ENCODE measurements around the gene DNA2. TPM values are rescaled to one million over a fixed set of nuclear protein-coding genes. Genes with fewer than 3 reads are reported as not detected.

Gene DNA2
- total and polyA plus RNA-seq, 2 of the 13 experiments (the other 11 are each of a cell fraction or from before 2014, with no cell fraction given), result 4.8 to 27.3 TPM

DNA sequence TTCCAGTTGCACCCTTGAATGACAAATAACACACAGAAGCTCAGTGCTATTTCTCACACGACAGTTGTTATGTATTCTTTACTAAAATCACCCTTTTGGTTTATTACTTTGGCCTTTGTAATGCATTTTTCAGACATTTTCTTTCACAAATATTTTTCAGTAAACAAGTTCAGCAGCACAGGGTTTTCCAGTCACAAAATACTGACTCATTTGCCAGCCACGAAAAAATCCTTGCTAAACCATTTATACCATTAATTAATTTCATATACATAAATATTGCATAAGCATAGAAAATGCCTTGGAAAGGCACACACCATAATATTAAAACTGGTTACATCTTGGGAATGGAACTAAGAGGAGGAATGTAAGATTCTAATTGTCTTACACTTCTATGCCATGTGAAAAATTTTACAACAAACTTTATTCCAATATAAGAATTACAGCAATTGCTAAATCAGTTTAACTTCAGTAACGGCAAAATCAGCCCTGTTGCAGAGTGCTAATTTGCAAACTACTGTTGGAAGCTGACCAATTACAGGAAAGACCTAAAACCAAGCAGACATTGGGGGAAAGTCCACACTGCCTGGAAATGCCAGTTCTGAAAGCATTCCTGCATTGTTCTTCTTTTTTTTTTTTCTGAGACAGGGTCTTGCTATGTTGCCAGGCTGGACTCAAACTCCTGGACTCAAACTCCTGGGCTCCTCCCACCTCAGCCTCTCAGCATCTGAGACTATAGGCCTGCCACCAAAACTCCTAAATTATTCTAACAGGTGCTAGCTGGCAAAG lies 107.5 kb downstream of the DNA2 start:
- Histone ChIP-seq H4K20me1 (ENCODE audit: insufficient read depth, low read length) (no peaks in the 10 kb centered on the region), H3K4me1 (ENCODE audit: insufficient read depth, low read length) (peaks cover 4% of the 10 kb centered on the region; the same call in 1 of the 2 replicates), H3K27ac (ENCODE audit: extremely low read length, insufficient read depth, low read length) (no peak overlapping the region), H2AFZ (ENCODE audit: low read length) (no peak overlapping the region), H3K27me3 (ENCODE audit: control insufficient read depth in 1 of 2, insufficient read depth in 2 of 2, low read length in 2 of 2) (no peaks in the 10 kb centered on the region), H3K4me3 (replicated peaks in 1 of 3; ENCODE audit: insufficient read depth in 1 of 3, low read depth in 2 of 3, low read length in 3 of 3) (no peak overlapping the region), H3K9ac (ENCODE audit: insufficient read depth, low read depth, low read length) (no peak overlapping the region), H3K79me2 (ENCODE audit: insufficient read depth, low read length) (no peaks in the 10 kb centered on the region), H3K9me3 (ENCODE audit: low read length) (no peaks in the 10 kb centered on the region), H3K4me2 (ENCODE audit: low read depth, low read length) (no peak overlapping the region), H3K36me3 (replicated peaks in 1 of 2; ENCODE audit: control insufficient read depth in 1 of 2, insufficient read depth in 2 of 2, low read length in 2 of 2) (peaks cover 4 to 22% of the 10 kb centered on the region in 2 experiments; a peak in 3 of 5 replicates)
- no TSS peak for BruUV-seq (replicated peaks)
- POLR2A ChIA-PET, result no interaction called here
- intact Hi-C loops (cut with micrococcal nuclease; ENCODE audit: unreplicated experiment), result no loop called here
- ATAC-seq, result no peak
- CTCF ChIA-PET (ENCODE audit: low intra/inter-chr PET ratio, low total read pairs), result no interaction called here
- 90% methylated on average over 3 of the region's 3 CpGs for WGBS (ENCODE audit: low lambda C conversion rate)
- peak; percentile 32 for FAIRE-seq
- DNase-seq (ENCODE audit: low spot score), result no peak
- in situ Hi-C loops (cut with HindIII; ENCODE audit: extremely low pct_ligation_motif_present, low pct_unique_long_range_greater_than_20kb), result no loop called here
- TF ChIP-seq RNF2 (conservative IDR thresholded peaks at IDR 0.05; ENCODE audit: low read depth) (no peak), IRX3 (CRISPR knock-in tag; IDR thresholded peaks at IDR 0.05; ENCODE audit: borderline replicate concordance, low read depth) (no peak), TAF15 (IDR thresholded peaks at IDR 0.05; ENCODE audit: low read depth, low read length, poor library complexity, severe bottlenecking) (no peak), ZFP37 (CRISPR knock-in tag; IDR thresholded peaks at IDR 0.05; ENCODE audit: borderline replicate concordance) (no peak), GATAD2A (CRISPR knock-in tag; IDR thresholded peaks at IDR 0.05) (no peak), KDM2A (CRISPR knock-in tag; IDR thresholded peaks at IDR 0.05; ENCODE audit: borderline replicate concordance, low read depth) (no peak), ZNF7 (CRISPR knock-in tag; IDR thresholded peaks at IDR 0.05) (no peak), SOX6 (IDR thresholded peaks at IDR 0.05) (no peak), SOX6 (CRISPR knock-in tag; IDR thresholded peaks at IDR 0.05) (no peak), CBX2 (IDR thresholded peaks at IDR 0.05; ENCODE audit: low read depth, low read length) (no peak), CBX2 (CRISPR knock-in tag; IDR thresholded peaks at IDR 0.05; ENCODE audit: low read depth) (no peak), YEATS4 (CRISPR knock-in tag; IDR thresholded peaks at IDR 0.05; ENCODE audit: borderline replicate concordance) (no peak), ZMYM3 (CRISPR knock-in tag; IDR thresholded peaks at IDR 0.05) (no peak), ZNF124 (CRISPR knock-in tag; IDR thresholded peaks at IDR 0.05) (no peak)
- TF ChIP-seq, protein P1, sequence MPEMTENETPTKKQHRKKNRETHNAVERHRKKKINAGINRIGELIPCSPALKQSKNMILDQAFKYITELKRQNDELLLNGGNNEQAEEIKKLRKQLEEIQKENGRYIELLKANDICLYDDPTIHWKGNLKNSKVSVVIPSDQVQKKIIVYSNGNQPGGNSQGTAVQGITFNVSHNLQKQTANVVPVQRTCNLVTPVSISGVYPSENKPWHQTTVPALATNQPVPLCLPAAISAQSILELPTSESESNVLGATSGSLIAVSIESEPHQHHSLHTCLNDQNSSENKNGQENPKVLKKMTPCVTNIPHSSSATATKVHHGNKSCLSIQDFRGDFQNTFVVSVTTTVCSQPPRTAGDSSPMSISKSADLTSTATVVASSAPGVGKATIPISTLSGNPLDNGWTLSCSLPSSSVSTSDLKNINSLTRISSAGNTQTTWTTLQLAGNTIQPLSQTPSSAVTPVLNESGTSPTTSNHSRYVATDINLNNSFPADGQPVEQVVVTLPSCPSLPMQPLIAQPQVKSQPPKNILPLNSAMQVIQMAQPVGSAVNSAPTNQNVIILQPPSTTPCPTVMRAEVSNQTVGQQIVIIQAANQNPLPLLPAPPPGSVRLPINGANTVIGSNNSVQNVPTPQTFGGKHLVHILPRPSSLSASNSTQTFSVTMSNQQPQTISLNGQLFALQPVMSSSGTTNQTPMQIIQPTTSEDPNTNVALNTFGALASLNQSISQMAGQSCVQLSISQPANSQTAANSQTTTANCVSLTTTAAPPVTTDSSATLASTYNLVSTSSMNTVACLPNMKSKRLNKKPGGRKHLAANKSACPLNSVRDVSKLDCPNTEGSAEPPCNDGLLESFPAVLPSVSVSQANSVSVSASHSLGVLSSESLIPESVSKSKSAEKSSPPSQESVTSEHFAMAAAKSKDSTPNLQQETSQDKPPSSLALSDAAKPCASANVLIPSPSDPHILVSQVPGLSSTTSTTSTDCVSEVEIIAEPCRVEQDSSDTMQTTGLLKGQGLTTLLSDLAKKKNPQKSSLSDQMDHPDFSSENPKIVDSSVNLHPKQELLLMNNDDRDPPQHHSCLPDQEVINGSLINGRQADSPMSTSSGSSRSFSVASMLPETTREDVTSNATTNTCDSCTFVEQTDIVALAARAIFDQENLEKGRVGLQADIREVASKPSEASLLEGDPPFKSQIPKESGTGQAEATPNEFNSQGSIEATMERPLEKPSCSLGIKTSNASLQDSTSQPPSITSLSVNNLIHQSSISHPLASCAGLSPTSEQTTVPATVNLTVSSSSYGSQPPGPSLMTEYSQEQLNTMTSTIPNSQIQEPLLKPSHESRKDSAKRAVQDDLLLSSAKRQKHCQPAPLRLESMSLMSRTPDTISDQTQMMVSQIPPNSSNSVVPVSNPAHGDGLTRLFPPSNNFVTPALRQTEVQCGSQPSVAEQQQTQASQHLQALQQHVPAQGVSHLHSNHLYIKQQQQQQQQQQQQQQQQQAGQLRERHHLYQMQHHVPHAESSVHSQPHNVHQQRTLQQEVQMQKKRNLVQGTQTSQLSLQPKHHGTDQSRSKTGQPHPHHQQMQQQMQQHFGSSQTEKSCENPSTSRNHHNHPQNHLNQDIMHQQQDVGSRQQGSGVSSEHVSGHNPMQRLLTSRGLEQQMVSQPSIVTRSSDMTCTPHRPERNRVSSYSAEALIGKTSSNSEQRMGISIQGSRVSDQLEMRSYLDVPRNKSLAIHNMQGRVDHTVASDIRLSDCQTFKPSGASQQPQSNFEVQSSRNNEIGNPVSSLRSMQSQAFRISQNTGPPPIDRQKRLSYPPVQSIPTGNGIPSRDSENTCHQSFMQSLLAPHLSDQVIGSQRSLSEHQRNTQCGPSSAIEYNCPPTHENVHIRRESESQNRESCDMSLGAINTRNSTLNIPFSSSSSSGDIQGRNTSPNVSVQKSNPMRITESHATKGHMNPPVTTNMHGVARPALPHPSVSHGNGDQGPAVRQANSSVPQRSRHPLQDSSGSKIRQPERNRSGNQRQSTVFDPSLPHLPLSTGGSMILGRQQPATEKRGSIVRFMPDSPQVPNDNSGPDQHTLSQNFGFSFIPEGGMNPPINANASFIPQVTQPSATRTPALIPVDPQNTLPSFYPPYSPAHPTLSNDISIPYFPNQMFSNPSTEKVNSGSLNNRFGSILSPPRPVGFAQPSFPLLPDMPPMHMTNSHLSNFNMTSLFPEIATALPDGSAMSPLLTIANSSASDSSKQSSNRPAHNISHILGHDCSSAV (CRISPR knock-in tag; IDR thresholded peaks at IDR 0.05; ENCODE audit: borderline replicate concordance), result no peak
- TF ChIP-seq, protein P2, sequence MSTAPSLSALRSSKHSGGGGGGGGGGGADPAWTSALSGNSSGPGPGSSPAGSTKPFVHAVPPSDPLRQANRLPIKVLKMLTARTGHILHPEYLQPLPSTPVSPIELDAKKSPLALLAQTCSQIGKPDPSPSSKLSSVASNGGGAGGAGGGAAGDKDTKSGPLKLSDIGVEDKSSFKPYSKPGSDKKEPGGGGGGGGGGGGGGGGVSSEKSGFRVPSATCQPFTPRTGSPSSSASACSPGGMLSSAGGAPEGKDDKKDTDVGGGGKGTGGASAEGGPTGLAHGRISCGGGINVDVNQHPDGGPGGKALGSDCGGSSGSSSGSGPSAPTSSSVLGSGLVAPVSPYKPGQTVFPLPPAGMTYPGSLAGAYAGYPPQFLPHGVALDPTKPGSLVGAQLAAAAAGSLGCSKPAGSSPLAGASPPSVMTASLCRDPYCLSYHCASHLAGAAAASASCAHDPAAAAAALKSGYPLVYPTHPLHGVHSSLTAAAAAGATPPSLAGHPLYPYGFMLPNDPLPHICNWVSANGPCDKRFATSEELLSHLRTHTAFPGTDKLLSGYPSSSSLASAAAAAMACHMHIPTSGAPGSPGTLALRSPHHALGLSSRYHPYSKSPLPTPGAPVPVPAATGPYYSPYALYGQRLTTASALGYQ (CRISPR knock-in tag; IDR thresholded peaks at IDR 0.05), result no peak

All from HepG2 (cell line).